ENCODE results near the gene KCNJ15. TPM values are rescaled to one million over a fixed set of nuclear protein-coding genes. Genes with fewer than 3 reads are reported as not detected.

KCNJ15 gene
- polyA plus RNA-seq, 1 donor from 2014 or later, result not detected

GRCh38 chr21:38323721-38324531 lies 67.1 kb downstream of the KCNJ15 start:
- Histone ChIP-seq H3K36me3 (ENCODE audit: insufficient read depth, low read length) (no peaks in the 10 kb centered on the region), H3K4me2 (ENCODE audit: low read length) (no peak overlapping the region), H4K20me1 (ENCODE audit: insufficient read depth) (no peaks in the 10 kb centered on the region), H3K4me3 (ENCODE audit: low read length) (no peak overlapping the region), H2AFZ (ENCODE audit: low read depth, low read length) (no peak overlapping the region), H3K9ac (ENCODE audit: low read length) (no peak overlapping the region), H3K27me3 (ENCODE audit: insufficient read depth, low read depth, low read length) (no peaks in the 10 kb centered on the region), H3K79me2 (replicated peaks; ENCODE audit: insufficient read depth, low read length) (no peaks in the 10 kb centered on the region), H3F3A (ENCODE audit: insufficient read depth, low read length, poor library complexity, severe bottlenecking) (no peaks in the 10 kb centered on the region), H3K9me3 (ENCODE audit: low read length) (no peaks in the 10 kb centered on the region), H3K27ac (ENCODE audit: low read length) (no peak overlapping the region), H3K9me2 (ENCODE audit: insufficient read depth, low read length) (no peaks in the 10 kb centered on the region)
- TF ChIP-seq EP300 (conservative IDR thresholded peaks at IDR 0.05; ENCODE audit: poor library complexity, severe bottlenecking), result no peak
- no peak for TF ChIP-seq TAF1 (IDR thresholded peaks at IDR 0.05; ENCODE audit: low read depth)
- no peak for TF ChIP-seq CTCF (IDR thresholded peaks at IDR 0.05; ENCODE audit: poor library complexity, severe bottlenecking)
- TF ChIP-seq POLR2AphosphoS5 (IDR thresholded peaks at IDR 0.05), result no peak
- no peak for TF ChIP-seq MXI1 (conservative IDR thresholded peaks at IDR 0.05; ENCODE audit: poor library complexity, severe bottlenecking)
- TF ChIP-seq, protein P1, sequence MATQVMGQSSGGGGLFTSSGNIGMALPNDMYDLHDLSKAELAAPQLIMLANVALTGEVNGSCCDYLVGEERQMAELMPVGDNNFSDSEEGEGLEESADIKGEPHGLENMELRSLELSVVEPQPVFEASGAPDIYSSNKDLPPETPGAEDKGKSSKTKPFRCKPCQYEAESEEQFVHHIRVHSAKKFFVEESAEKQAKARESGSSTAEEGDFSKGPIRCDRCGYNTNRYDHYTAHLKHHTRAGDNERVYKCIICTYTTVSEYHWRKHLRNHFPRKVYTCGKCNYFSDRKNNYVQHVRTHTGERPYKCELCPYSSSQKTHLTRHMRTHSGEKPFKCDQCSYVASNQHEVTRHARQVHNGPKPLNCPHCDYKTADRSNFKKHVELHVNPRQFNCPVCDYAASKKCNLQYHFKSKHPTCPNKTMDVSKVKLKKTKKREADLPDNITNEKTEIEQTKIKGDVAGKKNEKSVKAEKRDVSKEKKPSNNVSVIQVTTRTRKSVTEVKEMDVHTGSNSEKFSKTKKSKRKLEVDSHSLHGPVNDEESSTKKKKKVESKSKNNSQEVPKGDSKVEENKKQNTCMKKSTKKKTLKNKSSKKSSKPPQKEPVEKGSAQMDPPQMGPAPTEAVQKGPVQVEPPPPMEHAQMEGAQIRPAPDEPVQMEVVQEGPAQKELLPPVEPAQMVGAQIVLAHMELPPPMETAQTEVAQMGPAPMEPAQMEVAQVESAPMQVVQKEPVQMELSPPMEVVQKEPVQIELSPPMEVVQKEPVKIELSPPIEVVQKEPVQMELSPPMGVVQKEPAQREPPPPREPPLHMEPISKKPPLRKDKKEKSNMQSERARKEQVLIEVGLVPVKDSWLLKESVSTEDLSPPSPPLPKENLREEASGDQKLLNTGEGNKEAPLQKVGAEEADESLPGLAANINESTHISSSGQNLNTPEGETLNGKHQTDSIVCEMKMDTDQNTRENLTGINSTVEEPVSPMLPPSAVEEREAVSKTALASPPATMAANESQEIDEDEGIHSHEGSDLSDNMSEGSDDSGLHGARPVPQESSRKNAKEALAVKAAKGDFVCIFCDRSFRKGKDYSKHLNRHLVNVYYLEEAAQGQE (IDR thresholded peaks at IDR 0.05; ENCODE audit: borderline replicate concordance), result no peak
- no peak for TF ChIP-seq EZH2 (IDR thresholded peaks at IDR 0.05; ENCODE audit: borderline replicate concordance, insufficient read depth, low read length, poor library complexity, severe bottlenecking)
- TF ChIP-seq RAD21 (conservative IDR thresholded peaks at IDR 0.05), result no peak
- no peak for TF ChIP-seq SMC3 (conservative IDR thresholded peaks at IDR 0.05; ENCODE audit: poor library complexity)

DNA sequence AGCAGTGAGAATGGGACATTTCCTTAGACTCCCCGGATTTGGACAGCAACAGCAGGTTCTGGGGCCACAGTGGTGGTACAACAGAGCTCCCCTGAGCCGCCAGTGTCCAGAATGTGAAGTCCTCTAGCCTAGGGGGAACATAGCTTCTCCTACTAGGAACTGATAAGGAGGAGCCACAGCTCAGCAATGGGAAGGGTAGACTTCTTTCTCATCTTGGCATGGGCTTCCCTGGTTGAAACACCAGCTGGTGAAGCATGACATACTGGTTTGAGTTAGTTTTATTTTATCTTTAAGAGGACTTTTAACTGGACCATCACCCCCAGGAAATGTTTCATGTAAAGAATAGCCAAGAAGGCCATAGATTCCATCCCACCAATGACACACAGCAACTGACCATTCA lies 68.4 kb downstream of the KCNJ15 start:
- Histone ChIP-seq H3K4me2 (ENCODE audit: low read length) (no peak overlapping the region), H3F3A (ENCODE audit: insufficient read depth, low read length, poor library complexity, severe bottlenecking) (no peaks in the 10 kb centered on the region), H3K27ac (ENCODE audit: low read length) (no peak overlapping the region), H3K79me2 (replicated peaks; ENCODE audit: insufficient read depth, low read length) (no peaks in the 10 kb centered on the region), H4K20me1 (ENCODE audit: insufficient read depth) (no peaks in the 10 kb centered on the region), H3K4me3 (ENCODE audit: low read length) (no peak overlapping the region), H3K9me3 (ENCODE audit: low read length) (no peaks in the 10 kb centered on the region), H3K36me3 (ENCODE audit: insufficient read depth, low read length) (no peaks in the 10 kb centered on the region), H3K9me2 (ENCODE audit: insufficient read depth, low read length) (no peaks in the 10 kb centered on the region), H3K27me3 (ENCODE audit: insufficient read depth, low read depth, low read length) (no peaks in the 10 kb centered on the region), H2AFZ (ENCODE audit: low read depth, low read length) (no peak overlapping the region), H3K9ac (ENCODE audit: low read length) (no peak overlapping the region)
- TF ChIP-seq SMC3 (conservative IDR thresholded peaks at IDR 0.05; ENCODE audit: poor library complexity) (no peak), MXI1 (conservative IDR thresholded peaks at IDR 0.05; ENCODE audit: poor library complexity, severe bottlenecking) (no peak), POLR2AphosphoS5 (IDR thresholded peaks at IDR 0.05) (no peak), EP300 (conservative IDR thresholded peaks at IDR 0.05; ENCODE audit: poor library complexity, severe bottlenecking) (no peak), CTCF (IDR thresholded peaks at IDR 0.05; ENCODE audit: poor library complexity, severe bottlenecking) (no peak), EZH2 (IDR thresholded peaks at IDR 0.05; ENCODE audit: borderline replicate concordance, insufficient read depth, low read length, poor library complexity, severe bottlenecking) (no peak), TAF1 (IDR thresholded peaks at IDR 0.05; ENCODE audit: low read depth) (no peak), RAD21 (conservative IDR thresholded peaks at IDR 0.05) (no peak)
- TF ChIP-seq, protein P1 (IDR thresholded peaks at IDR 0.05; ENCODE audit: borderline replicate concordance), result no peak
